A549 (cell line): ENCODE measurements around the gene KIAA0825.

ENCODE experiments used
- CTCF ChIP-seq: fragments of >200 bp; sonication (Bioruptor Twin); formaldehyde crosslinking; IDR thresholded peaks from 3 replicates; pipeline ENCODE4 v1.5.1; 2016
- MAX ChIP-seq: IDR thresholded peaks from 2 replicates; pipeline ENCODE4 v1.6.1; 2012

GRCh38 chr5:94595281-94595840 lies 23.0 kb downstream of the KIAA0825 start:
- TF ChIP-seq MAX: no peak
- TF ChIP-seq CTCF: no peak
